ENCODE results near the gene ZNF592. TPM values are rescaled to one million over a fixed set of nuclear protein-coding genes. Genes with fewer than 3 reads are reported as not detected.

ZNF592 gene
- total RNA-seq, 1 experiment from 2014 or later = 34.6 TPM

GRCh38 chr15:84781495-84781894 is 33.1 kb downstream of the ZNF592 start:
- Histone ChIP-seq H3T11ph (ENCODE audit: low read length) (no peak overlapping the region), H3K9ac (ENCODE audit: extremely low read depth, insufficient read length, low read length) (no peak overlapping the region), H3K56ac (ENCODE audit: insufficient read length, low read depth, low read length) (no peak overlapping the region), H2BK12ac (ENCODE audit: insufficient read length, low read depth, low read length) (no peak overlapping the region), H3K27me3 (ENCODE audit: insufficient read depth, low read length) (no peaks in the 10 kb centered on the region), H3K14ac (ENCODE audit: insufficient read depth, low read length) (no peak overlapping the region), H3K79me2 (ENCODE audit: insufficient read depth, low read length) (no peaks in the 10 kb centered on the region), H2BK15ac (ENCODE audit: low read depth, low read length) (no peak overlapping the region), H2BK120ac (ENCODE audit: low read depth, low read length, poor library complexity, severe bottlenecking) (no peak overlapping the region), H3K79me1 (ENCODE audit: insufficient read depth, low read depth, low read length, poor library complexity, severe bottlenecking) (peaks cover 3% of the 10 kb centered on the region), H3K9me3 (ENCODE audit: control insufficient read depth, low read depth, low read length) (no peaks in the 10 kb centered on the region), H3K4me1 (ENCODE audit: insufficient read depth, low read length) (no peaks in the 10 kb centered on the region; the same call in 1 of the 2 replicates), H2BK5ac (ENCODE audit: insufficient read length, low read length) (no peak overlapping the region), H4K8ac (replicated peaks; ENCODE audit: insufficient read length, low read depth, low read length) (no peak overlapping the region), H4K5ac (ENCODE audit: insufficient read length, low read depth, low read length) (no peak overlapping the region), H3K4me2 (ENCODE audit: insufficient read depth, insufficient read length, low read length) (no peak overlapping the region), H2AFZ (ENCODE audit: low read length) (no peak overlapping the region), H3K23me2 (ENCODE audit: insufficient read length, low read depth, low read length, poor library complexity, severe bottlenecking) (no peaks in the 10 kb centered on the region), H3K23ac (ENCODE audit: insufficient read length, low read depth, low read length) (no peak overlapping the region), H3K4ac (ENCODE audit: low read depth, low read length) (no peak overlapping the region), H4K20me1 (ENCODE audit: control insufficient read depth, insufficient read depth, insufficient read length) (no peaks in the 10 kb centered on the region), H2AK5ac (ENCODE audit: insufficient read length, low read length) (no peak overlapping the region), H4K91ac (ENCODE audit: insufficient read length, low read depth, low read length) (no peak overlapping the region), H3K18ac (ENCODE audit: insufficient read length, low read depth, low read length) (no peak overlapping the region), H2BK20ac (ENCODE audit: low read depth, low read length, poor library complexity, severe bottlenecking) (no peak overlapping the region), H3K27ac (ENCODE audit: insufficient read length, low read depth, low read length) (no peak overlapping the region)
- H3K4me3 Mint-ChIP-seq = no peak overlapping the region
- H3K27me3 Mint-ChIP-seq (ENCODE audit: low read depth) = no peaks in the 10 kb centered on the region
- H3K9me3 Mint-ChIP-seq = no peaks in the 10 kb centered on the region; a peak in 2 of 5 replicates
- no peak for DNase-seq
- no peak overlapping the region for H3K27ac Mint-ChIP-seq
- peaks cover 32 to 46% (median 35%) of the 10 kb centered on the region in 3 experiments for H3K36me3 Mint-ChIP-seq (ENCODE audit: insufficient read depth in 1 of 3, low read depth in 3 of 3)
- no CpG with 5 or more reads among the region's 1 CpG for WGBS (ENCODE audit: extremely low coverage, insufficient read length, low lambda C conversion rate)
- TF ChIP-seq CTCF (conservative IDR thresholded peaks at IDR 0.05) = no peak
- peaks cover 27 to 31% of the 10 kb centered on the region in 2 experiments for H3K4me1 Mint-ChIP-seq

Measured in H9 (cell line).